T follicular helper cell (primary cell): ENCODE data around the gene PLEKHN1.
"Not testable (repeated sequence)": the region's sequence is repeated elsewhere in the genome, so short reads cannot be mapped to it uniquely, and the experiment has no call there.

Experiments
- DNase-seq: peaks from one replicate; pipeline ENCODE4 v3.0.0-alpha.2; 2020; ENCODE audit warnings: low read depth

The PLEKHN1 gene

DNA sequence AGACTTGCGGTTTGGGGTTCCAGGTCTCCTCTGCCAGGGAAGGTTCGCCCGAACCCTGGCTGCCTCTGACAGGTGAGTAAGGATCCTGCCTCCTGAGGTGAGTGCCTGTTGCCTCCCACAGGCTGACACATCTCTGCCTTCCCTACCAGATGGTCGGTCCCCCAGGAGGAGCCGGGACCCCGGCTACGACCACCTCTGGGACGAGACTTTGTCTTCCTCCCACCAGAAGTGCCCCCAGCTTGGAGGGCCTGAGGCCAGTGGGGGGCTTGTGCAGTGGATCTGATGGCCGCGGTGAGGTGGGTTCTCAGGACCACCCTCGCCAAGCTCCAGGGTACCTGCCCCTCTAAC lies 8.0 kb downstream of the PLEKHN1 start:
- no peak for DNase-seq

DNA sequence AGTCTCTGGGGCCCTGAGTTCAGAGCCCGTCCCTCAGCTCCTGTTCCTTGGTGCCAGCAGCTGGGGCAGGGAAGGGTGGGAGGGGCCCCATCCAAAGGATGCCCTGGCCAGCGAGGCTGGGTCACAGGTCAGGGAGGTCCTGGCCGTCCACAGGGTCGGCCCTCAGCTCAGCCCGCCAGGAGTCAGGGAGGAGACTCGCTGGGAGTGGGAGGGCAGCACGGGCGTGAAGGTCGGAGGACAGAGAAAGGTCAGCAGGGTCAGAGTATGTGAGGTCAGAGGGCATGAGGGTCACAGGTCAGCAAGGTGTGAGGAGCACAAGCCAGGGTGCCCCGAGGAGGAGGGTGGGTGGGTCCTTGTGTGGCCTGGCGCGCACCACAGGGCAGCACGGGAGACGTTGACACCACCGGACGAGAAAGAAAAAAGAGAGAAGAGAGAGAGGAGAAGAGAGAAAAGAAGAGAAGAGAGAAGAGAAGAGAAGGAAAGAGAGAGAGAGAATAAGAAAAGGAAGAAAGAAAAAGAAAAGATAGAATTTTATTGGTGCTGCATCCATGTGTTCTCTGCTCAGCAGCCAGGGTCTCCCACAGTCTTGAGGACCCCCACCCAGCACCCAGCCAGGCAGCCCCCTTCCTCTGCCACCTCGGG lies 8.5 kb downstream of the PLEKHN1 start:
- no peak for DNase-seq

DNA sequence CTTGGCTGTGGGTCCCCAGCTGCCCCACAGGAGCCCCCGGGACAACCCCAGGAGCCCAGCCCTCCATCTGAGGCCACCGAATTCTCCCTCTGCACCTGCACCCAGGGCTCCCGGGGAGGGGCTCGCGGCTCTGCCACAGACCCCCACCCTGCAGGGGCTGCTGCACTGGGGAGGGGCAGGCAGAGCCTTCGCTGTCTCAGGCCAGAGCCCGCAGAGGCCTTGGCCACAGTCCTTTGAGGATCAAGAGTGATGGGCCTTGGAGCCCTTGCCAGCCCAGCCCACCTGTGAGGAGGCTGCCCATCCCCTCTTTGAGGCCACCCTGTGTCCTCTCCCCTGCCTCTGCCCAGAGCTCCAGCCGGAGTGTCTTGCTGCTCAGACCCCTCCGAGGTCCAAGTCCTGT lies 9.1 kb downstream of the PLEKHN1 start:
- no peak for DNase-seq

DNA sequence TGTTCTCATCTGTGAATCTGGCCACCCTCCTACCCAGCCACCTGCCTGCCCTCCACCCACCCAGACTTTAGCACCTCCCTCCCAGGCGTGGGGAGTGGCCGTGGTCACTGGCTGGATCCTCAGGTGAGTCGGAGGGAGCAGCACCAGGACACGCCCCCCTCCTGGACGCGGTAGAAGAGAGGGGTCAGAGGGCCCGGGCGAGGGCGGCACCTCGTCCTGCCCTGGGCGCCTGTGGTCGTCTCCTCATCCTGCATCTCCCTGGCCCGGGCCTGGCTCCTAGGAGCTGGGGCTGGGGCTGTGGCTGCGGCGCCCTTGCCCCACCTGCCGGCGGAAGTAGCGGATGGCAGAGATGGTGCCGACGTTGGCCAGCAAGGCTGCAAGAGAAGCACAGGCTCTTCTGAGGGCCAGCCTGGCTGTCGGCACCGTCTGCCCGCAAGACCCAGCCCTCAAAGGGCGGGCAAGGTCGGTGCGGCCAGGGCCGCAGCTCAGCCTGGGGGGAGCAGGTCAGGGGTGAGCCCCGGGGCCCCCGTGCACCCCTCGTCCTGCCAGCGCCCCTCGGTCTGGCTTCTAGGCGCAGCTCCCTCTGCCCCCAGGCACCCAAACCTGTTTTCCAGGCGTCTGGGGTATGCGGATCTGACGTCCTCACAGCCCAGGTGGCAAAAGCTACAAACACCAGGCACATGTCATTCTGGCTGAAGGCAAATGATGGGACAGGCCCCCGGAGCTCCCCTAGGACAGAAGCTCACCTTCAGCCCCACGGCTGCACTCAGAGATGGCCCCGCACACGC lies 9.8 kb downstream of the PLEKHN1 start:
- DNase-seq = peak; percentile 30

GRCh38 chr1:976791-977190 lies 10.5 kb downstream of the PLEKHN1 start:
- DNase-seq = not testable (repeated sequence)

DNA sequence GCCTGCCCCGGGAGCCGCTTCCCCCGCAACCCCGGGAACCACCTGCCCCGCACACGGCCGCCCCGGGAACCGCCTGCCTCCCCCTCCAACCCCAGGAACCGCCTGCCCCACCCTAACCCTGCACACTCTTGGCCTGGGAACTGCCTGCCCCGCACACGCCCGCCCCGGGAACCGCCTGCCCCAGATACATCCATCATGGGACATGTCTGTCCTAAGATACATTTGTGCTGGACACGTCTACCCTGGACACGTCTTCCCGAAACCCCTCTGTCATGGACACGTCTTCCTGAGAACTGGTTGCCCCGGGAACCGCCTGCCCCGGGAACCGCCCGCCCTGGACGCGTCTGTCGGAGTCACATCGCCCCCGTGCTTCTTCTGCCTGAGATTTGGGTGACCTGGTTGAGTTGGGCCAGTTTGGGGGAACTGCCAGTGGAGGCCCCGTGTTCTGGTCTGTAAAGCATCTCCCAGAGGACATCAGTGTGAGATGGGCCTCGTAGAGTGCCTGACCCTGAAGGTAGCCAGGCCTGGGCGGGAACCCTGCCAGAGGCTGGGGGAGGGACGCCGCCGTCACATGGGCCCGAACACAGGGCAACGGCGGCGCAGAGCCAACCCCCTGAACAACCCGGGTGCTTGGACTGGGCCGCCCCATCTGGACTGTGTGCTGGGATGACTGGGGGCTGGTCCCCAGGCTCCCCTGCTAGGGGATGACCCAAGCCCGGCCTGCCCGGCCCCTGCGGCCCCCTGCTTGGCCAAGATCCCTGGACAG lies 12.0 kb downstream of the PLEKHN1 start:
- DNase-seq = no peak

GRCh38 chr1:978835-979743 lies 12.8 kb downstream of the PLEKHN1 start:
- no peak for DNase-seq

DNA sequence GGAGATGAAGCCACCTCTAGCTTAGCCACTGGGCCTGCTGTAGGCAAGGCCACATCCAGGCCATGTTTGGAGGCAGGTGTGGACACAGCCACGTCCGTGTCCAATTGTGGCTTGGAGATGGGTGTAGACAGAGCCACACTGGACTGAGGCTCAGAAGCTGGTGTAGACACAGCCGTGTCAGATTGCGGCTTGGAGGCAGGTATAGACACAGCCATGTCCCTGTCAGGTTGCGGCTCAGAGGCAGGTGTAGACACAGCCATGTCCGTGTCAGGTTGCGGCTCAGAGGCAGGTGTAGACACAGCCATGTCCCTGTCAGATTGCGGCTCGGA lies 13.4 kb downstream of the PLEKHN1 start:
- no peak for DNase-seq

DNA sequence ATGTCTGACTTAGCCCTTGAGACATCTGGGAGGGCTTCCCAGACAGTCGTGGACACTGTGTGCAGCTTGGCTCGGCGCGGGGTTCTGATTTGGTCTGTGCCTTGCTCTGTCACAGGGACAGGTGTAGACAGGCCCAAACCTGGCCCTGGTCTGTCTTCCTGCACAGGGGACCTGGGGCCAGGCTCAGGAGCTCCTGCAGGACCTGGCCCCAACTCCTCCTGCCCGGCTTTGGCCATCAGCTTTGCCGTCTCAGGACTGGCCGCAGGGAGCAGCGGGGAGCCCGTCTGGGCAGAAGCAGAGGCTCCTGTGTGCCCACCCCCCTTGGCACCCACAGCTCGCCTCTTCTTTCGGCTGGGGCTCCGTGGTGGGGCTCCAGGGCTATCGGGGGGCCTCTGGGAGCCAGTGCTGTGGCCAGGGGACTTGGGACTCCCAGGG lies 13.9 kb downstream of the PLEKHN1 start:
- no peak for DNase-seq

- no peak for DNase-seq
Observed at GRCh38 chr1:980602-981395, 14.5 kb downstream of the PLEKHN1 start.

DNA sequence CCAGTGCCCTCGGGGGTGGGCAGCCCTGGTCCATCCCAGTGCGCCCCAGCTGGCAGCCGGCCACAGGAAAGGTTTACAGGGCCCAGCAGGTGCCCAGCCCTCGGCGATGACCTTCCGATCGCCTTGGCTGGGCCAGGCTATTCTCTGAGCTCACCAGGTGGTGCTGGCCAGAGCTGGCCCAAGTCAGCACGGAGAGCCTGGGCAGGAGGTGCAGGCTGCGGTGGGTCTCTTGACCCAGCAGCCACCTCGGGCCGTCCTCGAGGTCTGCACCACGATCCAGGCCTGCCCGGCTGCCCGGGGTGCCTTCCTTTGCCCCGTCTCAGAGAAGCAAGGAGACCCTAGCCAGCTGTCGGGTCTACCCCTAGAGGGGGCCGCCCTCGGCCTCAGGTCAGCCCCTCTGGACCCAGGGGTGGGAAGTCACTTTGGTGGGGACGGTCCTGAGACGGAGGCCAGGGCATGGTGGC lies 15.2 kb downstream of the PLEKHN1 start:
- DNase-seq = no peak

GRCh38 chr1:981955-982558 lies 15.8 kb downstream of the PLEKHN1 start, which contains the start of gene PERM1:
Gene PERM1 (minus strand): TSS chr1:982093. CDS start chr1:981029, 1,064 bp downstream.
- no peak for DNase-seq

DNA sequence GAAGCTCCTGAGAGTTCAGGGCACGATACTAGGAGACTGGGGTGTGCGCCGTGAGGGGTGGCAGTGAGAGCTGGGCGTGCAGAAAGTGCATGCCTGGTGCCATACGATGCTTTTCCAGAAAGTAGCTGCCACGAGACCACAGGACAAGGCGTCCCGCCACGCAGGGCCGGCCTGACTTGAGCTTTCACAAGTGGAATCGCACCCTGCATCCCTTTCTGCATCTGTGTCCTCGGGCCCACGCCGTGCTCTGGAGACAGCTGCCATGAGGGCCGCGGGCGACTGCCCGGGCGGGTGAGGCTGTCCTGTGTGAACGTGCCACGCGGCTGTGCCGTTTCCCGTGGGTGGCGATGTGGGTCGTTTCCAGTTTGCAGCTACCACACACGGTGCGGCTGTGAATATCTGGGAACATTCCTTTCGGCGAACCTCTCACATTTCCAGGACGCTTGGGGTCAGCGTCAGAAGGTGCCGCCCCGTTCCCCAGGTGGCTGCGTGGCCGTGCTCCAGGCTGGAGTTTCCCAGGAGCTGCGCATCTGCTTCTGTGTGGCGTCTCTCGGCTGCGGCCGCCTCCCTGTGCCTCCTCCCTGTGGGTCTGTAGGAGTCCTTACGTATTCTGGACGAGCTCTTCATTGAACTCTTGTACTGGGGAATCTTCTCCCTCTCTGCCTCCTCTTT lies 16.6 kb downstream of the PLEKHN1 start:
- DNase-seq = no peak

DNA sequence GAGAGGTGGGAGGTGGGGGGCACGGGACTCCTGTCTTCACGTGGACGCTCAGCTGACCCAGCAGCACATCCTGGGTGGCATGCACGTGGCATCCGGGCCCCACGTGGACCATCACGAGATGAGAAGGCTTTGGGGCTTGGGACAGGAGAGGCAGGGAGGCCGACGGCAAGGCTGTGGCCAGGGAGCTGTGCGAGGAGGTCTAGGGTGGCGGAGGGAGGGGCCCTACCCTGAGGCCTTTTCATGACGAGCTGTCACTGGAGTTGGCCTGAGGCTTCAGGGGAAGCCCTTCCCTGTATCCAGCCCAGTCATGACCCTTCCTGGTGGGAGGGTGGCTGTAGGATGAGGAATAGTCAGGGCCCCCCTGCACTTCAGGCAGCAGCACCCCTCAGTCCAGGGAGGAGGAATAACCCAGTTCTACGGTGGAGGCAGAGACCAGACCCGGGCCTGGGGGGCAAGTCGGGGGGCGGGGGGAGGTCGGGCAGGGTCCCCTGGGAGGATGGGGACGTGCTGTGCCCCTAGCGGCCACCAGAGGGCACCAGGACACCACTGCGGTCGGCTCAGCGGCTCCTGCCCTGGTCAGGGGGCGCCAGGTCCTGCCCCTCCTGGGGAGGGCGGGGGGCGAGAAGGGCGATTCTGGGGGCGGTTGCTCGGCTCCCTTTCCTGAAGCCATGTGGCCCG lies 17.7 kb downstream of the PLEKHN1 start:
- DNase-seq = peak; percentile 40

- DNase-seq = no peak
Observed at GRCh38 chr1:984476-984814, 18.2 kb downstream of the PLEKHN1 start.

- DNase-seq = no peak
Observed at GRCh38 chr1:985126-985525, 18.8 kb downstream of the PLEKHN1 start.

DNA sequence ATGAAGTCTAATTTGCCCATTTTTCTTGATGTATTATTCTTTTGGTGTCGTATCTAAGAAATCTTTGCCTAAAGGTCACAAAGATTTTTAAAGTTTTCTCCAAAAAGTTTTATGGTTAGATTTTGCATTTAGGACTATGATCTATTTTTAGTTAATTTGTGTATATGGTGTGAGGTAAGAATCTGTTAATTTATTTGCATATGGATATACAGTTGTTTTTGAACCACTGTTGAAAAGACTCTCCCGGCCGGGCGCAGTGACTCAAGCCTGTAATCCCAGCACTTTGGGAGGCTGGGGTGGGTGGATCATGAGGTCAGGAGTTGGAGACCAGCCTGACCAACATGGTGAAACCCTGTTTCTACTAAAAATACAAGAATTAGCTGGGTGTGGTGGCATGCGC lies 21.8 kb downstream of the PLEKHN1 start:
- not testable (repeated sequence) for DNase-seq

DNA sequence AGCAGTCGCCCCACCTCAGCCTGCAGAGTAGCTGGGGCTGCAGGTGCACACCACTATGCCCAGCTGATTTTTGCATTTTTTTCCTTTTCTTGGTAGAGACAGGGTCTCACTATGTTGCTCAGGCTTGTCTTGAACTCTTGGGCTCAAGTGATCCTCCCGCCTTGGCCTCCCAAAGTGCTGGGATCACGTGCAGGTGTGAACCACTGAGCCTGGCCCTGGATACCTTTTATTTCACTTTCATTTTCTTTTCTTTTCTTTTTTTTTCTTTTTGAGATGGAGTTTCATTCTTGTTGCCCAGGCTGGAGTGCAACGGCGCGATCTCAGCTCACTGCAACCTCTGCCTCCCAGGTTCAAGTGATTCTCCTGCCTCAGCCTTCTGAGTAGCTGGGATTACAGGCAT lies 25.0 kb downstream of the PLEKHN1 start:
- DNase-seq = not testable (repeated sequence)

DNA sequence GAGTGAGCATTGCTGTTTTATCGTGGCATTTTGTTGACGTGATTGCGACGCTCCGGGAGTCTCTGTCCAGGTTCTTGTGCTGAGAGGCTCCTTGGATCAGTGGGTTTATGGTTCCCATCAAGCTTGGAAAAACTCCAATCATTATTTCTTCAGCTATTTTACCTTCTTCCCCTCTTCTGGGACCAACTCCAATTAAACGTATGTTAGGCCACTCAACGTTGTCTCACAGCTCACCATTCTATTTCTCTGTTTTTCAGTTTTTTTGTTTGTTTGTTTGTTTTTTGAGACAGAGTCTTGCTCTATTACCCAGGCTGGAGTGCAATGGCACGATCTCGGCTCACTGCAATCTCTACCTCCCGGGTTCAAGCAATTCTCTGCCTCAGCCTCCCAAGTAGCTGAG lies 25.6 kb downstream of the PLEKHN1 start:
- no peak for DNase-seq
